ENCODE results near the gene TOGARAM2. TPM values are rescaled to one million over a fixed set of nuclear protein-coding genes. Genes with fewer than 3 reads are reported as not detected.

Gene TOGARAM2
- total and polyA plus RNA-seq, 2 of the 13 experiments (the other 11 are each of a cell fraction or from before 2014, with no cell fraction given) = under 0.01 to 0.05 TPM

- ChIA-PET POLR2A (no interaction called here), CTCF (ENCODE audit: low intra/inter-chr PET ratio, low total read pairs) (no interaction called here)
- no peaks in the 10 kb centered on the region for H4K20me1 ChIP-seq (ENCODE audit: insufficient read depth, low read length)
- TF ChIP-seq TBL1XR1 (IDR thresholded peaks at IDR 0.05; ENCODE audit: borderline replicate concordance, low read length, partially characterized antibody) (no peak), FOXP1 (IDR thresholded peaks at IDR 0.05) (no peak), FOXP1 (CRISPR knock-in tag; IDR thresholded peaks at IDR 0.05) (no peak), FOSL1 (CRISPR knock-in tag; IDR thresholded peaks at IDR 0.05; ENCODE audit: borderline replicate concordance) (no peak), WIZ (CRISPR knock-in tag; IDR thresholded peaks at IDR 0.05) (no peak), ZNF101 (CRISPR knock-in tag; IDR thresholded peaks at IDR 0.05; ENCODE audit: borderline replicate concordance, low read depth) (no peak), ZBTB21 (CRISPR knock-in tag; IDR thresholded peaks at IDR 0.05) (no peak), DMAP1 (CRISPR knock-in tag; IDR thresholded peaks at IDR 0.05) (no peak), ZNF597 (CRISPR knock-in tag; IDR thresholded peaks at IDR 0.05) (no peak), FLYWCH1 (CRISPR knock-in tag; IDR thresholded peaks at IDR 0.05) (no peak), NFKBIZ (CRISPR knock-in tag; IDR thresholded peaks at IDR 0.05) (no peak), ZNF720 (CRISPR knock-in tag; IDR thresholded peaks at IDR 0.05) (no peak), ZNF318 (CRISPR knock-in tag; IDR thresholded peaks at IDR 0.05) (no peak), ZNF30 (CRISPR knock-in tag; IDR thresholded peaks at IDR 0.05) (no peak), THAP8 (CRISPR knock-in tag; IDR thresholded peaks at IDR 0.05; ENCODE audit: borderline replicate concordance) (no peak), TGIF2 (CRISPR knock-in tag; IDR thresholded peaks at IDR 0.05) (no peak), GABPB1 (CRISPR knock-in tag; IDR thresholded peaks at IDR 0.05) (no peak), SAP130 (CRISPR knock-in tag; IDR thresholded peaks at IDR 0.05; ENCODE audit: low read depth) (no peak), TOPORS (CRISPR knock-in tag; IDR thresholded peaks at IDR 0.05) (no peak), TP53 (CRISPR knock-in tag; conservative IDR thresholded peaks at IDR 0.05) (no peak)
- no peak overlapping the region for H3K9ac ChIP-seq (ENCODE audit: insufficient read depth, low read depth, low read length)
- WGBS (ENCODE audit: low lambda C conversion rate) = 53% methylated on average over 11 of the region's 11 CpGs
- no peaks in the 10 kb centered on the region for H3K9me3 ChIP-seq (ENCODE audit: low read length)
- H3K27me3 ChIP-seq (ENCODE audit: control insufficient read depth in 1 of 2, insufficient read depth in 2 of 2, low read length in 2 of 2) = peaks cover 2 to 54% of the 10 kb centered on the region in 2 experiments; a peak in 3 of 5 replicates
- intact Hi-C loops (cut with micrococcal nuclease; ENCODE audit: unreplicated experiment) = no loop called here
- no peak for ATAC-seq
- no peaks in the 10 kb centered on the region for H3K36me3 ChIP-seq (replicated peaks in 1 of 2; ENCODE audit: control insufficient read depth in 1 of 2, insufficient read depth in 2 of 2, low read length in 2 of 2)
- H3K27ac ChIP-seq (ENCODE audit: extremely low read length, insufficient read depth, low read length) = no peak overlapping the region
- H3K4me3 ChIP-seq (replicated peaks in 1 of 3; ENCODE audit: insufficient read depth in 1 of 3, low read depth in 2 of 3, low read length in 3 of 3) = no peak overlapping the region
- no peaks in the 10 kb centered on the region for H3K79me2 ChIP-seq (ENCODE audit: insufficient read depth, low read length)
- no peak for DNase-seq (ENCODE audit: low spot score)
- FAIRE-seq = no peak
- no peak overlapping the region for H2AFZ ChIP-seq (ENCODE audit: low read length)
- H3K4me2 ChIP-seq (ENCODE audit: low read depth, low read length) = no peak overlapping the region
- in situ Hi-C loops (cut with HindIII; ENCODE audit: extremely low pct_ligation_motif_present, low pct_unique_long_range_greater_than_20kb) = no loop called here
- BruUV-seq (replicated peaks) = no TSS peak
- H3K4me1 ChIP-seq (ENCODE audit: insufficient read depth, low read length) = no peaks in the 10 kb centered on the region
Measured at GRCh38 chr2:29064746-29065067, 83.6 kb downstream of the TOGARAM2 start.

Measured in HepG2 (cell line).